ENCODE measurements around the gene FKBP1C. TPM values are rescaled to one million over a fixed set of nuclear protein-coding genes. Genes with fewer than 3 reads are reported as not detected.
"Not testable (repeated sequence)": the region's sequence is repeated elsewhere in the genome, so short reads cannot be mapped to it uniquely, and the experiment has no call there.

The FKBP1C gene
- total RNA-seq, 1 experiment from 2014 or later, result 0.32 TPM

GRCh38 chr6:63230511-63230910, 19.2 kb downstream of the FKBP1C start:
- POLR2A ChIA-PET, result not testable (repeated sequence)

DNA sequence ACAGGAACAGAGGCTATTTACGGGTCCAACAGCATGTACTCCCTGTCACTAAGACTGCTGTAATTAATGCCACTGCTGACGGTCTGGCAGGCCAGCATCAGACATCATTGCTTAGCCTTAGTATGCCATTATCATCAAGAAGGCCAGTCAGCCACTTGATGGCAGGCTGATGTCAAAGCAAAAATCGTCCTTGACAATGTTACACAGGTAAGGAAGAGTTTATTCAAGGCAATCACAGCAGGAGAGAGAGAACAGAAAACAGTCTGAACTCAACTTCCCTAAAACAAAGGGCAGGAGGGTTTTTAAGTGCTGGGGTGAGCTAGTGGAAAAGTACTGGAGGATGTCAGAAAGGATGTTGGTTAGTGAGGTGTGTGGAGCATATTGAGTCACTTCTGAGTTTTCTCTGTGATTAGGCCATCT, 25.1 kb downstream of the FKBP1C start:
- no peaks in the 10 kb centered on the region for H3K9me3 ChIP-seq
- peaks cover 9% of the 10 kb centered on the region for H3K9me3 Mint-ChIP-seq (ENCODE audit: unreplicated experiment)
- no peaks in the 10 kb centered on the region for H3K36me3 Mint-ChIP-seq (ENCODE audit: insufficient read depth, unreplicated experiment)
- no peak for DNase-seq
- H3K4me3 Mint-ChIP-seq (ENCODE audit: unreplicated experiment), result no peak overlapping the region
- H3K4me1 Mint-ChIP-seq (ENCODE audit: low read depth, unreplicated experiment), result no peaks in the 10 kb centered on the region
- peaks cover 4% of the 10 kb centered on the region for H3K27me3 Mint-ChIP-seq (ENCODE audit: insufficient read depth, unreplicated experiment)
- H3K4me1 ChIP-seq, result no peaks in the 10 kb centered on the region
- intact Hi-C loops (cut with micrococcal nuclease; ENCODE audit: unreplicated experiment), result no loop called here
- H3K27me3 ChIP-seq (replicated peaks; ENCODE audit: control insufficient read depth, insufficient read depth, low read length), result no peaks in the 10 kb centered on the region
- no TSS peak for BruUV-seq (replicated peaks)
- TF ChIP-seq, protein P1, sequence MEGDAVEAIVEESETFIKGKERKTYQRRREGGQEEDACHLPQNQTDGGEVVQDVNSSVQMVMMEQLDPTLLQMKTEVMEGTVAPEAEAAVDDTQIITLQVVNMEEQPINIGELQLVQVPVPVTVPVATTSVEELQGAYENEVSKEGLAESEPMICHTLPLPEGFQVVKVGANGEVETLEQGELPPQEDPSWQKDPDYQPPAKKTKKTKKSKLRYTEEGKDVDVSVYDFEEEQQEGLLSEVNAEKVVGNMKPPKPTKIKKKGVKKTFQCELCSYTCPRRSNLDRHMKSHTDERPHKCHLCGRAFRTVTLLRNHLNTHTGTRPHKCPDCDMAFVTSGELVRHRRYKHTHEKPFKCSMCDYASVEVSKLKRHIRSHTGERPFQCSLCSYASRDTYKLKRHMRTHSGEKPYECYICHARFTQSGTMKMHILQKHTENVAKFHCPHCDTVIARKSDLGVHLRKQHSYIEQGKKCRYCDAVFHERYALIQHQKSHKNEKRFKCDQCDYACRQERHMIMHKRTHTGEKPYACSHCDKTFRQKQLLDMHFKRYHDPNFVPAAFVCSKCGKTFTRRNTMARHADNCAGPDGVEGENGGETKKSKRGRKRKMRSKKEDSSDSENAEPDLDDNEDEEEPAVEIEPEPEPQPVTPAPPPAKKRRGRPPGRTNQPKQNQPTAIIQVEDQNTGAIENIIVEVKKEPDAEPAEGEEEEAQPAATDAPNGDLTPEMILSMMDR (IDR thresholded peaks at IDR 0.05; ENCODE audit: insufficient read depth in 1 of 2, low read depth in 1 of 2, low read length in 1 of 2, severe bottlenecking in 1 of 2, unreplicated experiment in 1 of 2), result no peak
- CTCF ChIA-PET, result no interaction called here
- no peaks in the 10 kb centered on the region for H3K36me3 ChIP-seq (ENCODE audit: control insufficient read depth, insufficient read depth, low read length)
- no peak overlapping the region for H3K4me3 ChIP-seq (ENCODE audit: low read depth, low read length)
- POLR2A ChIA-PET, result no interaction called here
- no peak overlapping the region for H3K27ac Mint-ChIP-seq (ENCODE audit: unreplicated experiment)

More at GRCh38 chr6:63230511-63230910, 19.2 kb downstream of the FKBP1C start:
- DNase-seq; H3K4me3 Mint-ChIP-seq (ENCODE audit: unreplicated experiment); H3K27me3 Mint-ChIP-seq (ENCODE audit: insufficient read depth, unreplicated experiment); intact Hi-C loops (cut with micrococcal nuclease; ENCODE audit: unreplicated experiment); H3K4me1 ChIP-seq; H3K36me3 Mint-ChIP-seq (ENCODE audit: insufficient read depth, unreplicated experiment); H3K9me3 Mint-ChIP-seq (ENCODE audit: unreplicated experiment); H3K4me3 ChIP-seq (ENCODE audit: low read depth, low read length); H3K9me3 ChIP-seq; H3K36me3 ChIP-seq (ENCODE audit: control insufficient read depth, insufficient read depth, low read length); CTCF ChIA-PET; H3K27ac Mint-ChIP-seq (ENCODE audit: unreplicated experiment); BruUV-seq (replicated peaks); H3K4me1 Mint-ChIP-seq (ENCODE audit: low read depth, unreplicated experiment); H3K27me3 ChIP-seq (replicated peaks; ENCODE audit: control insufficient read depth, insufficient read depth, low read length): not testable (repeated sequence)

- Histone ChIP-seq H3K36me3 (ENCODE audit: control insufficient read depth, insufficient read depth, low read length) (no peaks in the 10 kb centered on the region), H3K4me3 (ENCODE audit: low read depth, low read length) (no peak overlapping the region), H3K9me3 (no peaks in the 10 kb centered on the region), H3K27me3 (replicated peaks; ENCODE audit: control insufficient read depth, insufficient read depth, low read length) (no peaks in the 10 kb centered on the region), H3K4me1 (no peaks in the 10 kb centered on the region)
- Mint-ChIP-seq H3K4me3 (ENCODE audit: unreplicated experiment) (no peak overlapping the region), H3K27ac (ENCODE audit: unreplicated experiment) (no peak overlapping the region), H3K36me3 (ENCODE audit: insufficient read depth, unreplicated experiment) (no peaks in the 10 kb centered on the region), H3K9me3 (ENCODE audit: unreplicated experiment) (no peaks in the 10 kb centered on the region), H3K4me1 (ENCODE audit: low read depth, unreplicated experiment) (no peaks in the 10 kb centered on the region), H3K27me3 (ENCODE audit: insufficient read depth, unreplicated experiment) (peaks cover 3% of the 10 kb centered on the region)
- ChIA-PET CTCF (no interaction called here), POLR2A (no interaction called here)
- TF ChIP-seq, protein P1 (IDR thresholded peaks at IDR 0.05; ENCODE audit: insufficient read depth in 1 of 2, low read depth in 1 of 2, low read length in 1 of 2, severe bottlenecking in 1 of 2, unreplicated experiment in 1 of 2), result no peak
- intact Hi-C loops (cut with micrococcal nuclease; ENCODE audit: unreplicated experiment), result no loop called here
- no peak for DNase-seq
- BruUV-seq (replicated peaks), result no TSS peak
These were observed 34.2 kb downstream of the FKBP1C start for GRCh38 chr6:63245420-63245819.

- Histone ChIP-seq H3K4me3 (ENCODE audit: low read depth, low read length) (no peak overlapping the region), H3K27me3 (replicated peaks; ENCODE audit: control insufficient read depth, insufficient read depth, low read length) (no peaks in the 10 kb centered on the region), H3K9me3 (no peaks in the 10 kb centered on the region), H3K4me1 (no peaks in the 10 kb centered on the region), H3K36me3 (ENCODE audit: control insufficient read depth, insufficient read depth, low read length) (no peaks in the 10 kb centered on the region)
- ChIA-PET CTCF (no interaction called here), POLR2A (no interaction called here)
- no peak overlapping the region for H3K27ac Mint-ChIP-seq (ENCODE audit: unreplicated experiment)
- BruUV-seq (replicated peaks), result no TSS peak
- no peak overlapping the region for H3K4me3 Mint-ChIP-seq (ENCODE audit: unreplicated experiment)
- intact Hi-C loops (cut with micrococcal nuclease; ENCODE audit: unreplicated experiment), result no loop called here
- DNase-seq, result peak in 1 of 2 experiments; percentile 17
- H3K27me3 Mint-ChIP-seq (ENCODE audit: insufficient read depth, unreplicated experiment), result peaks cover 3% of the 10 kb centered on the region
- H3K9me3 Mint-ChIP-seq (ENCODE audit: unreplicated experiment), result no peaks in the 10 kb centered on the region
- TF ChIP-seq, protein P1 (IDR thresholded peaks at IDR 0.05; ENCODE audit: insufficient read depth in 1 of 2, low read depth in 1 of 2, low read length in 1 of 2, severe bottlenecking in 1 of 2, unreplicated experiment in 1 of 2), result peak in 1 of 2 experiments; percentile 40
- no peaks in the 10 kb centered on the region for H3K4me1 Mint-ChIP-seq (ENCODE audit: low read depth, unreplicated experiment)
- H3K36me3 Mint-ChIP-seq (ENCODE audit: insufficient read depth, unreplicated experiment), result no peaks in the 10 kb centered on the region
These were observed 34.6 kb downstream of the FKBP1C start for GRCh38 chr6:63245909-63246308.
